ENCODE results near the gene PNPLA3.

The PNPLA3 gene

DNA sequence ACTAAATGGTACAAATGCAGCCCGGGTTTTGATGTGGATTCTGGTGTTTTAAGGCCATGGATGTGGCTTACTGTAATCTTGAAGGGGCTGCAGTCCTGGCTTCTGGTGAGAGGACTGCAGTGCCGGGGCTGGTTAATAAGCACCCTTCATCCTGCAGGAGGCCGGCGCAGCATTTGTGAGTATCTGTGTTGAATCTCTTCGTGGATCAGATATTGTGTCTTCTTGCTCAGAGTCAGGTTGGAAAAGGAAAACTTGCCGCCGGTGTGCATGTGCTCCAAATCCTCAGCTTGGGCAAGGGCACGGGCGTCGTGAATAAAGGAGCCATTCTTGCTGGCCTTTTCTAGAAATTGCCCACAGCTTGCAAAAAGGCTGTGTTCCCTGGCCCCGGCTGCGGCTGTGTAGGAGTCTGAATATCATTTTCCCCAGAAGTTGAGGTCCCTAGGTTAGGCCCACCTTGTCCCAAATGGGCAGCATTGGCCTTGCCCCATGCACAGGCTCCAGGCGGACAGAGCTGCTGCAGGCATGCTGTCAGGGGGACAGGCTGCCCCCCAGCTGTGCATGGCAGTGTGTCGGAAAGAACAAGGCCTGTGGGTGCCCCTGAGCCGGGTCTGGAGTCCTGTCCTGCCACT, 71.6 kb downstream of the PNPLA3 start:
- DNase-seq = no peak

DNA sequence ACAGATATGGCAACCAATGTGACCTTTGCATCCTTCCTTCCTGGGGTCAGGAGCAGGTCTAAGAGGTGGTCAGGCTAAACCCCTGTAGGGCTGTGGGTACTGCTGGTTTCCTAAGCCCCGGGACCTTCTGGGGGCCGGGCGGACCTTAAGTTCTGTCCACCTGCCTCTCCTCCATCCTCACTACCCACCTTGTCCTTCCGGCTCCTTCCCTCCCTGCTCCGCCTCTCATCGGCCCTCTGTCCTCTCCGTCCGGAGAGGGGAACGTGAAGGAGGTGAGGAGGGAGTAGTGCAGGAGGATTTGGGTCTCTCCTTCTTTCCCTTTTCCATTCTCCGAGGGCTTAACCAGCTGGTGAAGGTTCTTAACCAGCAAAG, 72.2 kb downstream of the PNPLA3 start:
- no peak for DNase-seq

DNA sequence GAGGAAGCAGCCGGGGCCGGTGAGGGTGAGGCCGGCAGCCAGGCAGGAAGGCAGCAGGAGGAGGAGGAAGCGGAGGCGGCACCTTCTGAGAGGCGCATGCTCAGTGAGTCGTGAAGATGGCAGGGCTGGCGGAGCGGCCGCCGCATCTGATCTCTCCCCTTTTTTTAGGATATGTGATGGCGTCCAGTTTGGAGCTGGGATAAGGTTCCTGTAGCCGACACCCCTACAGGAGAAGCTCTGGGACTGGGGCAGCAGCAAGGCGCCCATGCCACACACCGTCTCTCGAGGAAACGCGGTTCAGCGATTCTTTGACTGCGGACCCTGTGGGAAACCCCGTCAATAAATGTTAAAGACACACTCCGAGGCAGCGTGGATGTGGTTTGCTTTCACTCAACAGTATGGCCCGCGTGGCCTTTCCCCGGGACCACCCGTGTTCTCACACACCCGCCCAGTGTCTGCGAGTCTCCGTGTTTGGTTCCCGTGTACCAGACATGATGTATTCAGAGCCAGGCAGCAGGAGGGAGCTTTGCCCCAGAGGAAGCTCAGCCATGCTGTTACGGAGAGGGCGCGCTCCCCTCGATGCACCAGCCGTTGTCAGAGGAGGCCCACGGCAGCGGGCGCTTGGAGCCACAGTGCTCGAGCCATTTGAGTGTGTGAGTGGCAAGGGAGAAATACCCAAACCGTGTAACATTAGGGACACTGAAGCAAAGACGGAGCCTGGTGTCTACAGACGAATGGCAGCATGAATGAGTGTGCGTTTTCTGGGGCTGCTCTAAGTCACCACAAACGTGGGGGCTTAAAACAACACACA, 72.8 kb downstream of the PNPLA3 start:
- no peak for DNase-seq

DNA sequence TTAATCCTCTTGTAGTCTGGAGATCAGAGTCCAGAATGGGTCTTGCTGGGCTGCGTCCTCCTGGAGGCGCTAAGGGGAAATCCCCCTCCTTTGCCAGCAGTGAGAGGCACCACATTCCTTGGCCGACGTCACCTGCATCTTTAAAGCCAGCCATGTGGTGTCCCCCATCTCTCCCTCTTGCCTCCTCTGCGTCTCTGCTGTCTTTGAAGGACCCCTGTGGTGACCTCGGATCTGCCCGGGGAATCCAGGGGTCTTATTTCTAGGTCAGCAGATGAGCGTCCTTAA, 73.3 kb downstream of the PNPLA3 start:
- DNase-seq = no peak

All from SIG-M5 (cell line).